K562 (cell line): ENCODE measurements around the gene APBA2. TPM values are rescaled to one million over a fixed set of nuclear protein-coding genes. Genes with fewer than 3 reads are reported as not detected.
A peak's percentile ranks its signal among the peaks of the same experiment; 100 is the strongest.

Experiments
- ATAC-seq: fragments of 200-7000 bp; cut with Tn5 transposase; 3 replicates; pipeline ENCODE4 v1.9.1; 2020; ENCODE audit warnings: moderate library complexity
- BruUV-seq: library from RNA; stranded (reverse); fragments of 400-500 nt; replicated peaks from 2 replicates; lab custom pipeline; 2021; lab: Mats Ljungman, UMichigan
- CTCF ChIA-PET: fragments of 300-600 bp; formaldehyde crosslinking; extraction: SDS; loops from one replicate; lab custom pipeline; 2021; ENCODE audit warnings: low intra/inter-chr PET ratio; lab: Yijun Ruan, JAX
- POLR2A ChIA-PET: fragments of 300-600, 350-650 bp; sonication (Branson Sonifier 250); formaldehyde crosslinking; extraction: SDS; loops from one replicate; lab custom pipeline; 2021; ENCODE audit warnings: antibody characterized with exemption, inconsistent platforms; lab: Yijun Ruan, JAX
- DNase-seq, 4 experiments: peaks; one replicate each; pipeline versions ENCODE4 v3.0.0 to v3.0.0-alpha.2; 2011 to 2018; ENCODE audit warnings: low spot score in 3 of 4, mixed read lengths in 3 of 4; ENCODE audit errors: extremely low read depth in 1 of 4
- FAIRE-seq: peaks from 2 replicates; lab custom pipeline; 2011; peaks lifted over from hg19 to GRCh38; lab: Jason Lieb, UNC
- H2AFZ ChIP-seq: 2 replicates; pipeline ENCODE4 v1.6.0; 2011; ENCODE audit warnings: low read depth, low read length, control low read depth, inconsistent platforms
- H3K27ac ChIP-seq: fragments of 200-600 bp; 3 replicates; pipeline ENCODE4 v1.8.0; 2011; ENCODE audit warnings: low read depth, mild to moderate bottlenecking, control low read depth, inconsistent platforms, low read length, moderate library complexity, mixed read lengths; ENCODE audit errors: extremely low read depth
- H3K27me3 ChIP-seq, 2 experiments: fragments of 300-600 bp in 1 of 2; 2 replicates in 1 of 2; 3 replicates in 1 of 2; pipeline versions ENCODE4 v1.6.0 to v1.8.0; 2011; ENCODE audit warnings: inconsistent platforms in 2 of 2, low read length in 2 of 2, mild to moderate bottlenecking in 1 of 2, mixed read lengths in 1 of 2, moderate library complexity in 1 of 2; ENCODE audit not compliant: control insufficient read depth in 2 of 2, insufficient read depth in 2 of 2
- H3K36me3 ChIP-seq: fragments of 300-600 bp; 3 replicates; pipeline ENCODE4 v1.8.0; 2011; ENCODE audit warnings: mild to moderate bottlenecking, low read length, inconsistent platforms; ENCODE audit not compliant: control insufficient read depth, insufficient read depth
- H3K4me1 ChIP-seq, 2 experiments: fragments of 200-600 bp in 1 of 2; replicated peaks in 1 of 2; 2 replicates in 1 of 2; 3 replicates in 1 of 2; pipeline versions ENCODE4 v1.5.1 to v1.8.0; 2011; ENCODE audit warnings: inconsistent platforms in 2 of 2, low read length in 2 of 2, mild to moderate bottlenecking in 1 of 2, mixed read lengths in 1 of 2, moderate library complexity in 1 of 2; ENCODE audit not compliant: control insufficient read depth in 2 of 2, insufficient read depth in 2 of 2
- H3K4me2 ChIP-seq: 2 replicates; pipeline ENCODE4 v1.6.1; 2011; ENCODE audit warnings: low read length, control low read depth, inconsistent platforms, mixed read lengths; ENCODE audit not compliant: insufficient read depth
- H3K4me3 ChIP-seq: fragments of 200-600 bp; sonication (generic), shearing (Covaris generic); 2 replicates; pipeline ENCODE4 v1.5.1; 2016; ENCODE audit warnings: control low read depth, inconsistent platforms
- H3K79me2 ChIP-seq: fragments of 200-600 bp; 3 replicates; pipeline ENCODE4 v1.8.0; 2011; ENCODE audit warnings: low read length, inconsistent platforms; ENCODE audit not compliant: control insufficient read depth, insufficient read depth
- H3K9ac ChIP-seq, 2 experiments: 2 replicates each; pipeline versions ENCODE4 v1.6.0 to v1.6.1; 2011; ENCODE audit warnings: low read depth in 2 of 2, low read length in 2 of 2, control low read depth in 1 of 2, inconsistent platforms in 1 of 2, mild to moderate bottlenecking in 1 of 2, mixed read lengths in 1 of 2; ENCODE audit not compliant: insufficient read depth in 1 of 2
- H3K9me1 ChIP-seq: one replicate; pipeline ENCODE4 v1.6.0; 2011; ENCODE audit warnings: inconsistent platforms, mild to moderate bottlenecking, low read length, moderate library complexity; ENCODE audit not compliant: control insufficient read depth, insufficient read depth
- H3K9me3 ChIP-seq: replicated peaks from 2 replicates; pipeline ENCODE4 v1.5.1; 2011; ENCODE audit warnings: low read depth, low read length, inconsistent platforms; ENCODE audit not compliant: control insufficient read depth, insufficient read depth
- H4K20me1 ChIP-seq: replicated peaks from 2 replicates; pipeline ENCODE4 v1.6.1; 2011; ENCODE audit warnings: low read length, inconsistent platforms, mixed read lengths; ENCODE audit not compliant: control insufficient read depth, insufficient read depth
- FOSL1 ChIP-seq: fragments of 200-800 bp; sonication (Bioruptor generic); conservative IDR thresholded peaks from 2 replicates; pipeline ENCODE4 v1.6.1; 2016; ENCODE audit warnings: missing genetic modification characterization, missing compliant biosample characterization
- FOXA3 ChIP-seq, 2 experiments: fragments of 450-650 bp in 1 of 2; sonication (generic) in 1 of 2; formaldehyde crosslinking; IDR thresholded peaks in 1 of 2; conservative IDR thresholded peaks in 1 of 2; 2 replicates each; pipeline versions ENCODE4 v1.4.0 to v1.8.0; 2020 to 2022; ENCODE audit warnings: mild to moderate bottlenecking in 2 of 2, missing genetic modification reagents in 1 of 2
- HDAC1 ChIP-seq, 2 experiments: fragments of 450-650 bp; IDR thresholded peaks; 2 replicates each; pipeline ENCODE4 v1.6.1; 2016 to 2017; ENCODE audit warnings: inconsistent platforms in 1 of 2, mild to moderate bottlenecking in 1 of 2, moderate library complexity in 1 of 2
- HDAC6 ChIP-seq: IDR thresholded peaks from 2 replicates; pipeline ENCODE4 v1.6.1; 2012; ENCODE audit warnings: low read depth, mild to moderate bottlenecking, control low read depth, inconsistent platforms, low read length, moderate library complexity
- HDGF ChIP-seq: fragments of 450-650 bp; IDR thresholded peaks from 2 replicates; pipeline ENCODE4 v1.6.1; 2016
- HOXB6 ChIP-seq: fragments of 250-450 bp; sonication (Bioruptor Pico); IDR thresholded peaks from 2 replicates; pipeline ENCODE4 v1.5.1; 2022; ENCODE audit warnings: mild to moderate bottlenecking, borderline replicate concordance
- ILK ChIP-seq: fragments of 450-650 bp; IDR thresholded peaks from 2 replicates; pipeline ENCODE4 v1.6.1; 2016; ENCODE audit warnings: missing genetic modification characterization, low read depth, mild to moderate bottlenecking, missing compliant biosample characterization, moderate library complexity, borderline replicate concordance
- KLF1 ChIP-seq: fragments of 450-650 bp; IDR thresholded peaks from 2 replicates; pipeline ENCODE4 v1.6.1; 2016; ENCODE audit warnings: missing genetic modification characterization, missing compliant biosample characterization
- KLF10 ChIP-seq: fragments of 250-450 bp; sonication (Bioruptor Pico); IDR thresholded peaks from 2 replicates; pipeline ENCODE4 v1.6.1; 2021; ENCODE audit warnings: matching md5 sums
- KLF16 ChIP-seq: IDR thresholded peaks from 2 replicates; pipeline ENCODE4 v1.6.1; 2016; ENCODE audit warnings: antibody characterized with exemption
- NBN ChIP-seq: fragments of 450-650 bp; IDR thresholded peaks from 2 replicates; pipeline ENCODE4 v1.6.1; 2016; ENCODE audit warnings: low read depth, mild to moderate bottlenecking
- RAD51 ChIP-seq: fragments of 450-650 bp; IDR thresholded peaks from 2 replicates; pipeline ENCODE4 v1.7.1; 2016; ENCODE audit warnings: low read depth, mild to moderate bottlenecking, borderline replicate concordance
- RBM15 ChIP-seq: fragments of 200-400 bp; formaldehyde crosslinking; IDR thresholded peaks from 2 replicates; pipeline ENCODE4 v1.6.1; 2018; ENCODE audit warnings: mild to moderate bottlenecking, low read length, moderate library complexity; ENCODE audit not compliant: insufficient read depth
- RFX5 ChIP-seq: IDR thresholded peaks from 2 replicates; pipeline ENCODE4 v1.6.1; 2011; ENCODE audit warnings: low read depth, mild to moderate bottlenecking, improper control_type of control experiment, low read length
- RHOXF2B ChIP-seq: fragments of 250-450 bp; sonication (Bioruptor Pico); conservative IDR thresholded peaks from 2 replicates; pipeline ENCODE4 v1.5.1; 2021
- SETDB1 ChIP-seq: IDR thresholded peaks from one replicate; pipeline ENCODE4 v1.6.1; 2012; ENCODE audit warnings: low read length, control low read depth, inconsistent platforms
- SMARCC2 ChIP-seq: fragments of 450-650 bp; IDR thresholded peaks from 2 replicates; pipeline ENCODE4 v1.6.1; 2017; ENCODE audit warnings: antibody characterized with exemption, moderate library complexity, mild to moderate bottlenecking, low read depth
- TARDBP ChIP-seq: fragments of 450-650 bp; IDR thresholded peaks from 2 replicates; pipeline ENCODE4 v1.6.1; 2016
- ZNF444 ChIP-seq: fragments of 250-450 bp; sonication (Bioruptor Pico); IDR thresholded peaks from 2 replicates; pipeline ENCODE4 v1.4.0; 2020; ENCODE audit warnings: mild to moderate bottlenecking, moderate library complexity
- ZNF699 ChIP-seq: fragments of 250-450 bp; sonication (Bioruptor Pico); IDR thresholded peaks from 2 replicates; pipeline ENCODE4 v1.8.0; 2021; ENCODE audit warnings: mild to moderate bottlenecking, moderate library complexity; ENCODE audit not compliant: insufficient replicate concordance
- ZNF764 ChIP-seq: fragments of 250-450 bp; sonication (Bioruptor Pico); IDR thresholded peaks from 2 replicates; pipeline ENCODE4 v1.4.0; 2020; ENCODE audit warnings: low read depth, mild to moderate bottlenecking, moderate library complexity
- WGBS: fragments of 100-300 bp; shearing (Covaris generic); methylation state at CpG from one replicate; pipeline ENCODE4 v1.1.6; 2016; ENCODE audit warnings: low coverage, mixed read lengths; ENCODE audit not compliant: insufficient coverage; ENCODE audit errors: missing lambda C conversion rate; 5-methylcytosine and 5-hydroxymethylcytosine counted together
- in situ Hi-C: fragments of 300-500 bp; cut with MboI; formaldehyde crosslinking; loops from 4 replicates; pipeline ENCODE4 v1.15.0; 2018; ENCODE audit warnings: inconsistent platforms, mixed read lengths
- intact Hi-C: fragments of 100-400 bp; cut with micrococcal nuclease; formaldehyde crosslinking; loops from 2 replicates; pipeline ENCODE4 v1.14.2; 2022
- polyA plus RNA-seq, 8 experiments: library from polyadenylated mRNA; depleted of rRNA in 4 of 8; stranded (reverse) in 5 of 8; unstranded in 3 of 8; fragments of >200 nt; fragmentation: Nextera tagmentation in 2 of 8; fragmentation: Illumina TruSeq in 1 of 8; extraction: Ambion mirVana in 2 of 8; extraction: Trizol in 1 of 8; gene quantifications; 2 replicates each; pipeline versions ENCODE4 v1.2.1 to v1.2.3, GENCODE V29; 2011 to 2014; ENCODE audit warnings: inconsistent platforms in 1 of 8, missing spikeins in 1 of 8
- total RNA-seq, 7 experiments: library from RNA; depleted of rRNA in 6 of 7; stranded (reverse); fragments of >200 nt in 6 of 7; fragmentation: Illumina TruSeq in 2 of 7; extraction: Trizol in 2 of 7; gene quantifications; 2 replicates each; pipeline versions ENCODE4 v1.2.1 to v1.2.3, GENCODE V29; 2011 to 2021; ENCODE audit warnings: low replicate concordance in 1 of 7
- TF ChIP-seq, protein P1 (sequence below): fragments of 250-450 bp; sonication (Bioruptor Pico); IDR thresholded peaks from 2 replicates; pipeline ENCODE4 v1.6.1; 2021; ENCODE audit warnings: mild to moderate bottlenecking
- TF ChIP-seq, protein P2 (sequence below): sonication (generic); formaldehyde crosslinking; IDR thresholded peaks from 2 replicates; pipeline ENCODE4 v1.5.0; 2020; ENCODE audit warnings: missing genetic modification reagents
- TF ChIP-seq, protein P3 (sequence below): fragments of 450-650 bp; formaldehyde crosslinking; IDR thresholded peaks from 2 replicates; pipeline ENCODE4 v1.4.0; 2020; ENCODE audit warnings: mild to moderate bottlenecking, mixed read lengths

Gene APBA2
- total and polyA plus RNA-seq, 9 of the 15 experiments (the other 6 are each of a cell fraction or from before 2014, with no cell fraction given): 0.24 to 40.9 (median 25.2) TPM

DNA sequence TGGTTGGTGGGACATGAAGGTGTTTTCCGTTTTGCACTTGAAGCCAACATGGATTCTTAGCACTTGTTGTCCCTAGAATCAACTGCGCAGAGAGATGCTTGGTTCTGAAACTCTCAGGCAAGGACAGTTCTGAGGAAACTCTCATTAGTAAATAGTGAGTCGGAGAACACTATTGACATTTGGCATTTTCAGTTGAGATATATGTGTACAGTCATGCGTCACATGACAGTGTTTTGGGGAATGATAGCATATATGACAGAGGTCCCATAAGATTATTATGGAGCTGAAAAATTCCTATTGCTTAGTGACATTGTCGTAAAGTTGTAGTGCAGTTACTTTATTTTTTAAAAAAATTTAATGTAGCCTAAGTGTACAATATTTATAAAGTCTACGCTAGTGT is 5.8 kb downstream of the APBA2 start:
- H3K4me1 ChIP-seq: peaks cover 26 to 39% of the 10 kb centered on the region in 2 experiments
- ATAC-seq: no peak
- CTCF ChIA-PET: no interaction called here
- no peak overlapping the region for H2AFZ ChIP-seq
- no peaks in the 10 kb centered on the region for H3K27me3 ChIP-seq
- H3K27ac ChIP-seq: no peak overlapping the region; the same call in 2 of the 3 replicates
- 66% methylated on average over 6 of the region's 6 CpGs for WGBS
- no TSS peak for BruUV-seq
- in situ Hi-C loops: no loop called here
- no peaks in the 10 kb centered on the region for H3K36me3 ChIP-seq
- H3K9me3 ChIP-seq: no peaks in the 10 kb centered on the region
- peak overlapping the region; percentile 24; the same call in 1 of the 2 replicates for H3K4me2 ChIP-seq
- no peak overlapping the region for H3K4me3 ChIP-seq
- POLR2A ChIA-PET: interaction anchor here (0.6 to 3.0 kb wide), 4 partner anchors 9 to 15 kb away, joined by 3 to 11 read pairs (median 4); no protein-coding TSS in a partner anchor
- no peak overlapping the region for H3K9ac ChIP-seq
- peaks cover 7% of the 10 kb centered on the region; the same call in 1 of the 2 replicates for H4K20me1 ChIP-seq
- H3K79me2 ChIP-seq: peaks cover 89% of the 10 kb centered on the region
- DNase-seq: no peak
- no peaks in the 10 kb centered on the region for H3K9me1 ChIP-seq
- peak; percentile 78 for FAIRE-seq
- intact Hi-C loops: no loop called here
- TF ChIP-seq KLF1 (tag): no peak
- TF ChIP-seq HDAC1 (IDR thresholded peaks at IDR 0.05): no peak
- no peak for TF ChIP-seq RHOXF2B (CRISPR knock-in tag)
- TF ChIP-seq, protein P1, sequence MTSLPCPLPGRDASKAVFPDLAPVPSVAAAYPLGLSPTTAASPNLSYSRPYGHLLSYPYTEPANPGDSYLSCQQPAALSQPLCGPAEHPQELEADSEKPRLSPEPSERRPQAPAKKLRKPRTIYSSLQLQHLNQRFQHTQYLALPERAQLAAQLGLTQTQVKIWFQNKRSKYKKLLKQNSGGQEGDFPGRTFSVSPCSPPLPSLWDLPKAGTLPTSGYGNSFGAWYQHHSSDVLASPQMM: no peak
- TF ChIP-seq, protein P2, sequence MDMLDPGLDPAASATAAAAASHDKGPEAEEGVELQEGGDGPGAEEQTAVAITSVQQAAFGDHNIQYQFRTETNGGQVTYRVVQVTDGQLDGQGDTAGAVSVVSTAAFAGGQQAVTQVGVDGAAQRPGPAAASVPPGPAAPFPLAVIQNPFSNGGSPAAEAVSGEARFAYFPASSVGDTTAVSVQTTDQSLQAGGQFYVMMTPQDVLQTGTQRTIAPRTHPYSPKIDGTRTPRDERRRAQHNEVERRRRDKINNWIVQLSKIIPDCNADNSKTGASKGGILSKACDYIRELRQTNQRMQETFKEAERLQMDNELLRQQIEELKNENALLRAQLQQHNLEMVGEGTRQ (CRISPR knock-in tag): no peak
- TF ChIP-seq KLF10 (CRISPR knock-in tag): no peak
- TF ChIP-seq RFX5: no peak
- no peak for TF ChIP-seq SMARCC2
- no peak for TF ChIP-seq ILK (tag)
- no peak for TF ChIP-seq ZNF699 (CRISPR knock-in tag)
- no peak for TF ChIP-seq ZNF444 (CRISPR knock-in tag)
- TF ChIP-seq FOSL1 (tag): peak; percentile 72
- 0 out of 4 replicates have a peak, but pooled peaks of 1 of the 2 experiments have one; percentile 10 for TF ChIP-seq FOXA3 (CRISPR knock-in tag; conservative IDR thresholded peaks at IDR 0.05 in 1 of 2, IDR thresholded peaks at IDR 0.05 in 1 of 2)
- TF ChIP-seq ZNF764 (CRISPR knock-in tag): no peak
- TF ChIP-seq, protein P3, sequence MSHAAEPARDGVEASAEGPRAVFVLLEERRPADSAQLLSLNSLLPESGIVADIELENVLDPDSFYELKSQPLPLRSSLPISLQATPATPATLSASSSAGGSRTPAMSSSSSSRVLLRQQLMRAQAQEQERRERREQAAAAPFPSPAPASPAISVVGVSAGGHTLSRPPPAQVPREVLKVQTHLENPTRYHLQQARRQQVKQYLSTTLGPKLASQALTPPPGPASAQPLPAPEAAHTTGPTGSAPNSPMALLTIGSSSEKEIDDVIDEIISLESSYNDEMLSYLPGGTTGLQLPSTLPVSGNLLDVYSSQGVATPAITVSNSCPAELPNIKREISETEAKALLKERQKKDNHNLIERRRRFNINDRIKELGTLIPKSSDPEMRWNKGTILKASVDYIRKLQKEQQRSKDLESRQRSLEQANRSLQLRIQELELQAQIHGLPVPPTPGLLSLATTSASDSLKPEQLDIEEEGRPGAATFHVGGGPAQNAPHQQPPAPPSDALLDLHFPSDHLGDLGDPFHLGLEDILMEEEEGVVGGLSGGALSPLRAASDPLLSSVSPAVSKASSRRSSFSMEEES: peak; percentile 66
- peak; percentile 25; the same call in 1 of the 2 replicates for TF ChIP-seq RAD51
- no peak for TF ChIP-seq HDAC6
- no peak for TF ChIP-seq RBM15
- no peak for TF ChIP-seq KLF16
- no peak for TF ChIP-seq NBN
- TF ChIP-seq TARDBP: no peak
- no peak for TF ChIP-seq HOXB6 (CRISPR knock-in tag)
- no peak for TF ChIP-seq SETDB1
- no peak for TF ChIP-seq HDGF
